Right lobe of liver (tissue), 4 donors: ENCODE measurements around the gene LRP2.

ENCODE experiments used
- CTCF ChIP-seq, 4 donors: fragments of 200-600 bp in 3 of 4; fragments of 450-650 bp in 1 of 4; IDR thresholded peaks; one replicate each; pipeline versions ENCODE4 v1.5.1 to v1.8.0; 2016 to 2022; ENCODE audit warnings: antibody characterized with exemption in 4 of 4, mild to moderate bottlenecking in 2 of 4
- POLR2A ChIP-seq: fragments of 450-650 bp; IDR thresholded peaks from one replicate; pipeline ENCODE4 v1.6.1; 2017; ENCODE audit warnings: antibody characterized with exemption, mild to moderate bottlenecking
- donor health status: DM: no; HTN: no; CAD: no.
- donor health status: DM: no; HTN: no; CAD: no.
- donor health status: DM: no; HTN: yes; CAD: no.

GRCh38 chr2:169087757-169088379 is 274.5 kb downstream of the LRP2 start:
- TF ChIP-seq CTCF (IDR thresholded peaks at IDR 0.05) (peak in 3 of 4 donors; percentile 34 to 49 (median 38)), POLR2A (no peak)
